Measurements from ENCODE around the gene TRIOBP.

DNA sequence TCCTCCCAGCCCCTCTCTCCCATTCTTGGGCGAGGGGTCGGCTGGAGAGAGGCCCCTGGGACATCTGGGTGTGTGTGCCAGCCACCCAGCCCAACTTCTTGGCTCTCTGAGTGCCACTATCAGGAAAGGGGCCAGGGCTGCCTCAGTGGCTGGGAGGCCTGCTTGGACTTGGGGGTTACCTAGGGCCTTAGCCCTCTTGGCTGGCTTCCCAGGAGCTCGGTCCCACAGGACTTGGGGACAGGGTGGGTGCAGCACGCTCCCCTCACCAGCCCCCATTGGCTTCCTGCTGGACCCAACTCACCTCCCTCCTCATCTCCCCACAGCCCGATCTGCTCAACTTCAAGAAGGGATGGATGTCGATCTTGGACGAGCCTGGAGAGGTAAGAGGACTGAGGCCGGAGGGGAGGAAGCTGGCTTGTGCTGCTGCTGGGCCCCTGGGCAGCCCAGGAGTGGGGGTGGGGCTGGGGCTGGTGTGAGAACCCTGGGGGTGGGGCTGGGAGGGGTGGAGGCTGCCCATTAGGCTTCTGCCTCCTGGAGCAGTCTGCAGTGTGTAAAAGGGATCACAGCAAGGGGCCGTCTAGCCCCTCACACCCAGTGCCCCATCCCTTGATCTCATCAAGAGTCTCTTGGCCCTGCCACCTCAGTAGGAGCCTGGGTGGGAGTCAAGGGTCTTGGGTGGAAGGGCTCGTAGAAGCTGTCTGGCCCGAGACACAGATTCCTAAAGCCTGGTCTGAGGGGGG, 54.8 kb downstream of the TRIOBP start:
- TF ChIP-seq, protein P1, sequence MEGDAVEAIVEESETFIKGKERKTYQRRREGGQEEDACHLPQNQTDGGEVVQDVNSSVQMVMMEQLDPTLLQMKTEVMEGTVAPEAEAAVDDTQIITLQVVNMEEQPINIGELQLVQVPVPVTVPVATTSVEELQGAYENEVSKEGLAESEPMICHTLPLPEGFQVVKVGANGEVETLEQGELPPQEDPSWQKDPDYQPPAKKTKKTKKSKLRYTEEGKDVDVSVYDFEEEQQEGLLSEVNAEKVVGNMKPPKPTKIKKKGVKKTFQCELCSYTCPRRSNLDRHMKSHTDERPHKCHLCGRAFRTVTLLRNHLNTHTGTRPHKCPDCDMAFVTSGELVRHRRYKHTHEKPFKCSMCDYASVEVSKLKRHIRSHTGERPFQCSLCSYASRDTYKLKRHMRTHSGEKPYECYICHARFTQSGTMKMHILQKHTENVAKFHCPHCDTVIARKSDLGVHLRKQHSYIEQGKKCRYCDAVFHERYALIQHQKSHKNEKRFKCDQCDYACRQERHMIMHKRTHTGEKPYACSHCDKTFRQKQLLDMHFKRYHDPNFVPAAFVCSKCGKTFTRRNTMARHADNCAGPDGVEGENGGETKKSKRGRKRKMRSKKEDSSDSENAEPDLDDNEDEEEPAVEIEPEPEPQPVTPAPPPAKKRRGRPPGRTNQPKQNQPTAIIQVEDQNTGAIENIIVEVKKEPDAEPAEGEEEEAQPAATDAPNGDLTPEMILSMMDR (IDR thresholded peaks at IDR 0.05), result no peak
- no peak for TF ChIP-seq POLR2A (IDR thresholded peaks at IDR 0.05)
- no peak for TF ChIP-seq POLR2AphosphoS5 (IDR thresholded peaks at IDR 0.05)
